Measurements from ENCODE around the gene CXCL14.

DNA sequence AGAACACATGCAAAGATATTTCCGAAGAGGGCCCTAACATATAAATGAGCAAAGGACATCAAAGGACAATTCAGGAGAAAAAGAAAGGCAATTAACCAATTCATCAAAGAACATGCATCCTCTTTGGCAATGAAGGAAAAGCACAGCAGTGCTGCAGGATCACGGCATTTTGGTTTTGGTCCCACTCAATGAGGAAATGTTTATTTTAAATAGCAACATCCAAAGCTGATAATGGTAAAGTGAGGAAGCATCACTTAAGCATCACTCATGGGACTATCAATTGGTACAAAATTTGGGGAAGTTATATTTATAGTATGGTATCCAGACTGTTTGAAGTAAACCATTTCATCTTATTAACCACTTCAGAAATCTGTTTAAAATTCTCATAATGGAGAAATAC, 5.5 kb upstream of the CXCL14 start:
- TF ChIP-seq, protein P1, sequence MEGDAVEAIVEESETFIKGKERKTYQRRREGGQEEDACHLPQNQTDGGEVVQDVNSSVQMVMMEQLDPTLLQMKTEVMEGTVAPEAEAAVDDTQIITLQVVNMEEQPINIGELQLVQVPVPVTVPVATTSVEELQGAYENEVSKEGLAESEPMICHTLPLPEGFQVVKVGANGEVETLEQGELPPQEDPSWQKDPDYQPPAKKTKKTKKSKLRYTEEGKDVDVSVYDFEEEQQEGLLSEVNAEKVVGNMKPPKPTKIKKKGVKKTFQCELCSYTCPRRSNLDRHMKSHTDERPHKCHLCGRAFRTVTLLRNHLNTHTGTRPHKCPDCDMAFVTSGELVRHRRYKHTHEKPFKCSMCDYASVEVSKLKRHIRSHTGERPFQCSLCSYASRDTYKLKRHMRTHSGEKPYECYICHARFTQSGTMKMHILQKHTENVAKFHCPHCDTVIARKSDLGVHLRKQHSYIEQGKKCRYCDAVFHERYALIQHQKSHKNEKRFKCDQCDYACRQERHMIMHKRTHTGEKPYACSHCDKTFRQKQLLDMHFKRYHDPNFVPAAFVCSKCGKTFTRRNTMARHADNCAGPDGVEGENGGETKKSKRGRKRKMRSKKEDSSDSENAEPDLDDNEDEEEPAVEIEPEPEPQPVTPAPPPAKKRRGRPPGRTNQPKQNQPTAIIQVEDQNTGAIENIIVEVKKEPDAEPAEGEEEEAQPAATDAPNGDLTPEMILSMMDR (IDR thresholded peaks at IDR 0.05) = no peak
- no peak for TF ChIP-seq POLR2A (IDR thresholded peaks at IDR 0.05)
